GM23338 (cell line): Measurements from ENCODE around the gene CYBA. TPM values are rescaled to one million over a fixed set of nuclear protein-coding genes. Genes with fewer than 3 reads are reported as not detected.

Experiments
- ATAC-seq: fragments of 200-7000 bp; cut with Tn5 transposase; 3 replicates; pipeline ENCODE4 v1.9.1; 2020
- DNase-seq: peaks from one replicate; pipeline ENCODE4 v3.0.0-alpha.2; 2015; ENCODE audit warnings: low spot score
- H2AFZ ChIP-seq: fragments of 200-600 bp; sonication (generic); 2 replicates; pipeline ENCODE4 v1.8.0; 2016; ENCODE audit warnings: antibody characterized with exemption, mild to moderate bottlenecking, moderate library complexity
- H3F3A ChIP-seq: fragments of 200-600 bp; sonication (generic); replicated peaks from 2 replicates; pipeline ENCODE4 v1.8.0; 2017; ENCODE audit warnings: antibody characterized with exemption, mixed run types, low read depth
- H3K27ac ChIP-seq: fragments of 200-600 bp; sonication (generic); 2 replicates; pipeline ENCODE4 v1.6.1; 2016; ENCODE audit warnings: low read depth
- H3K27me3 ChIP-seq: fragments of 200-600 bp; sonication (generic); 2 replicates; pipeline ENCODE4 v1.8.0; 2016; ENCODE audit warnings: mild to moderate bottlenecking, mixed run types, moderate library complexity; ENCODE audit not compliant: insufficient read depth
- H3K36me3 ChIP-seq: fragments of 200-600 bp; sonication (generic); 2 replicates; pipeline ENCODE4 v1.8.0; 2016; ENCODE audit warnings: mild to moderate bottlenecking; ENCODE audit not compliant: insufficient read depth
- H3K4me1 ChIP-seq: fragments of 200-600 bp; sonication (generic); 2 replicates; pipeline ENCODE4 v1.8.0; 2016; ENCODE audit warnings: mild to moderate bottlenecking, moderate library complexity; ENCODE audit not compliant: insufficient read depth
- H3K4me2 ChIP-seq: fragments of 200-600 bp; sonication (generic); 2 replicates; pipeline ENCODE4 v1.7.1; 2017; ENCODE audit warnings: mixed run types
- H3K4me3 ChIP-seq: fragments of 200-600 bp; sonication (generic); 2 replicates; pipeline ENCODE4 v1.6.1; 2016; ENCODE audit warnings: mixed run types
- H3K79me2 ChIP-seq: fragments of 200-600 bp; sonication (generic); replicated peaks from 2 replicates; pipeline ENCODE4 v1.8.0; 2017; ENCODE audit warnings: mild to moderate bottlenecking; ENCODE audit not compliant: insufficient read depth
- H3K9me2 ChIP-seq: fragments of 200-600 bp; sonication (generic); 2 replicates; pipeline ENCODE4 v1.8.0; 2017; ENCODE audit not compliant: insufficient read depth
- H4K20me1 ChIP-seq: fragments of 200-600 bp; sonication (generic); replicated peaks from 2 replicates; pipeline ENCODE4 v1.8.0; 2017; ENCODE audit warnings: mild to moderate bottlenecking; ENCODE audit not compliant: insufficient read depth
- H3K27ac Mint-ChIP-seq: 2 replicates; pipeline ENCODE4 v1.8.0; 2020; ENCODE audit warnings: inconsistent platforms, mild to moderate bottlenecking, moderate library complexity, mixed read lengths
- H3K27me3 Mint-ChIP-seq: 3 replicates; pipeline ENCODE4 v1.8.0; 2022; ENCODE audit warnings: low read depth, mild to moderate bottlenecking, moderate library complexity, mixed read lengths, inconsistent platforms; ENCODE audit not compliant: insufficient read depth, poor library complexity
- H3K36me3 Mint-ChIP-seq: 3 replicates; pipeline ENCODE4 v1.8.0; 2021; ENCODE audit warnings: low read depth, mild to moderate bottlenecking, inconsistent platforms, moderate library complexity, mixed read lengths
- H3K4me1 Mint-ChIP-seq: 3 replicates; pipeline ENCODE4 v1.8.0; 2020; ENCODE audit warnings: mild to moderate bottlenecking, inconsistent platforms, mixed read lengths
- H3K4me3 Mint-ChIP-seq: 3 replicates; pipeline ENCODE4 v1.8.0; 2021; ENCODE audit warnings: moderate library complexity, mild to moderate bottlenecking, inconsistent platforms, mixed read lengths
- H3K9me3 Mint-ChIP-seq: 3 replicates; pipeline ENCODE4 v1.8.0; 2020; ENCODE audit warnings: moderate library complexity, mild to moderate bottlenecking, inconsistent platforms, mixed read lengths
- EZH2 ChIP-seq: fragments of 200-600 bp; sonication (generic); IDR thresholded peaks from one replicate; pipeline ENCODE4 v1.8.0; 2017; ENCODE audit warnings: antibody characterized with exemption, mild to moderate bottlenecking, low read depth; ENCODE audit not compliant: unreplicated experiment
- EZH2phosphoT487 ChIP-seq: fragments of 200-600 bp; sonication (generic); IDR thresholded peaks from one replicate; pipeline ENCODE4 v1.8.1; 2018; ENCODE audit warnings: antibody characterized with exemption; ENCODE audit not compliant: unreplicated experiment
- JUNB ChIP-seq: IDR thresholded peaks from one replicate; pipeline ENCODE4 v1.6.1; 2016; ENCODE audit warnings: antibody characterized with exemption; ENCODE audit not compliant: unreplicated experiment
- REST ChIP-seq: IDR thresholded peaks from one replicate; pipeline ENCODE4 v1.6.1; 2018; ENCODE audit warnings: antibody characterized with exemption; ENCODE audit not compliant: unreplicated experiment
- STAT1 ChIP-seq: IDR thresholded peaks from one replicate; pipeline ENCODE4 v1.6.1; 2016; ENCODE audit warnings: antibody characterized with exemption; ENCODE audit not compliant: unreplicated experiment
- polyA plus RNA-seq: library from polyadenylated mRNA; unstranded; fragments of >200 nt; fragmentation: Nextera tagmentation; extraction: Ambion mirVana; gene quantifications from 2 replicates; pipeline ENCODE4 v1.2.1, GENCODE V29; 2016
- total RNA-seq: library from RNA; depleted of rRNA; stranded (reverse); fragments of >200 nt; shearing (Covaris generic); gene quantifications from 2 replicates; pipeline ENCODE4 v1.2.3, GENCODE V29; 2014
- TF ChIP-seq, protein P1 (sequence below): fragments of 250-450 bp; sonication (Bioruptor Pico); IDR thresholded peaks from 2 replicates; pipeline ENCODE4 v1.5.0; 2020; ENCODE audit warnings: mild to moderate bottlenecking, moderate library complexity

Gene CYBA
- total and polyA plus RNA-seq, 2 experiments from 2014 or later: 275 to 281 TPM

- no peak overlapping the region for H3K27ac Mint-ChIP-seq
- Histone ChIP-seq H3K4me2 (no peak overlapping the region), H4K20me1 (peaks cover 12% of the 10 kb centered on the region; the same call in 1 of the 2 replicates), H3K4me1 (peaks cover 11% of the 10 kb centered on the region; the same call in 1 of the 2 replicates), H2AFZ (no peak overlapping the region), H3K36me3 (peaks cover 7% of the 10 kb centered on the region), H3K27ac (no peak overlapping the region), H3K9me2 (no peaks in the 10 kb centered on the region), H3K4me3 (no peak overlapping the region), H3K27me3 (no peaks in the 10 kb centered on the region), H3K79me2 (peaks cover 22% of the 10 kb centered on the region), H3F3A (0 out of 2 replicates have a peak, but pooled peaks cover 4% of the 10 kb centered on the region)
- TF ChIP-seq STAT1 (no peak), JUNB (no peak), REST (no peak)
- peaks cover 4% of the 10 kb centered on the region for H3K27me3 Mint-ChIP-seq
- ATAC-seq (no peak), DNase-seq (no peak)
- peaks cover 8% of the 10 kb centered on the region; the same call in 2 of the 3 replicates for H3K4me1 Mint-ChIP-seq
- no peaks in the 10 kb centered on the region for H3K9me3 Mint-ChIP-seq
- H3K4me3 Mint-ChIP-seq: no peak overlapping the region
- peaks cover 19% of the 10 kb centered on the region for H3K36me3 Mint-ChIP-seq
Observed at GRCh38 chr16:88653596-88654362, 2.9 kb upstream of the CYBA start.

DNA sequence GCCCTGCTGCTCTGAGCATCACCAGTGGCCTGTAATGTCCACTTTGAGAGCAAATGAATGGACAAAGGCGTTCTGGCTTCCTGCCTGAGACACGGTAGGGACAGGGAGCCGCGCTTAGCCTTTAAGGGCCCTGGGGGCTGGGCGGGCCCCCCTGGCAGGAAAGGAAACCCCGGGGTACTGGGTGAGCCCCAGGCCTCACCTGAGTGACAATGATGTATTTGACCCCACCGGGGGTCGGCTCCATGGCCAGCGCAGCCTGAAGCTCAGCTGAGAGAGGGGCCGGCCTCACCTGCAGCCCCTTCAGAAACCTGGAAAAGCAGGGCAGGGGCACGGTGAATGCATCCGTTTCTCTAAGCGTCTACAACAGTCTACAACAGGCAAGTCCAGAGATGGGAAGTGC is 2.2 kb upstream of the CYBA start:
- no peak overlapping the region for H3K4me3 ChIP-seq
- no peaks in the 10 kb centered on the region for H3K9me2 ChIP-seq
- peaks cover 8% of the 10 kb centered on the region; the same call in 2 of the 3 replicates for H3K4me1 Mint-ChIP-seq
- H3K4me3 Mint-ChIP-seq: no peak overlapping the region
- H3F3A ChIP-seq: 0 out of 2 replicates have a peak, but pooled peaks cover 4% of the 10 kb centered on the region
- ATAC-seq (no peak), DNase-seq (no peak)
- no peaks in the 10 kb centered on the region for H3K27me3 ChIP-seq
- H3K9me3 Mint-ChIP-seq: no peaks in the 10 kb centered on the region
- peaks cover 12% of the 10 kb centered on the region; the same call in 1 of the 2 replicates for H4K20me1 ChIP-seq
- no peak overlapping the region for H3K4me2 ChIP-seq
- H3K79me2 ChIP-seq: peaks cover 17% of the 10 kb centered on the region; the same call in 1 of the 2 replicates
- H3K27ac ChIP-seq: no peak overlapping the region
- peaks cover 19% of the 10 kb centered on the region for H3K36me3 Mint-ChIP-seq
- H3K4me1 ChIP-seq: peaks cover 11% of the 10 kb centered on the region; the same call in 1 of the 2 replicates
- H2AFZ ChIP-seq: no peak overlapping the region
- peaks cover 6% of the 10 kb centered on the region for H3K36me3 ChIP-seq
- H3K27me3 Mint-ChIP-seq: peaks cover 4% of the 10 kb centered on the region
- no peak overlapping the region for H3K27ac Mint-ChIP-seq
- TF ChIP-seq EZH2phosphoT487: no peak
- no peak for TF ChIP-seq REST
- no peak for TF ChIP-seq EZH2
- TF ChIP-seq, protein P1, sequence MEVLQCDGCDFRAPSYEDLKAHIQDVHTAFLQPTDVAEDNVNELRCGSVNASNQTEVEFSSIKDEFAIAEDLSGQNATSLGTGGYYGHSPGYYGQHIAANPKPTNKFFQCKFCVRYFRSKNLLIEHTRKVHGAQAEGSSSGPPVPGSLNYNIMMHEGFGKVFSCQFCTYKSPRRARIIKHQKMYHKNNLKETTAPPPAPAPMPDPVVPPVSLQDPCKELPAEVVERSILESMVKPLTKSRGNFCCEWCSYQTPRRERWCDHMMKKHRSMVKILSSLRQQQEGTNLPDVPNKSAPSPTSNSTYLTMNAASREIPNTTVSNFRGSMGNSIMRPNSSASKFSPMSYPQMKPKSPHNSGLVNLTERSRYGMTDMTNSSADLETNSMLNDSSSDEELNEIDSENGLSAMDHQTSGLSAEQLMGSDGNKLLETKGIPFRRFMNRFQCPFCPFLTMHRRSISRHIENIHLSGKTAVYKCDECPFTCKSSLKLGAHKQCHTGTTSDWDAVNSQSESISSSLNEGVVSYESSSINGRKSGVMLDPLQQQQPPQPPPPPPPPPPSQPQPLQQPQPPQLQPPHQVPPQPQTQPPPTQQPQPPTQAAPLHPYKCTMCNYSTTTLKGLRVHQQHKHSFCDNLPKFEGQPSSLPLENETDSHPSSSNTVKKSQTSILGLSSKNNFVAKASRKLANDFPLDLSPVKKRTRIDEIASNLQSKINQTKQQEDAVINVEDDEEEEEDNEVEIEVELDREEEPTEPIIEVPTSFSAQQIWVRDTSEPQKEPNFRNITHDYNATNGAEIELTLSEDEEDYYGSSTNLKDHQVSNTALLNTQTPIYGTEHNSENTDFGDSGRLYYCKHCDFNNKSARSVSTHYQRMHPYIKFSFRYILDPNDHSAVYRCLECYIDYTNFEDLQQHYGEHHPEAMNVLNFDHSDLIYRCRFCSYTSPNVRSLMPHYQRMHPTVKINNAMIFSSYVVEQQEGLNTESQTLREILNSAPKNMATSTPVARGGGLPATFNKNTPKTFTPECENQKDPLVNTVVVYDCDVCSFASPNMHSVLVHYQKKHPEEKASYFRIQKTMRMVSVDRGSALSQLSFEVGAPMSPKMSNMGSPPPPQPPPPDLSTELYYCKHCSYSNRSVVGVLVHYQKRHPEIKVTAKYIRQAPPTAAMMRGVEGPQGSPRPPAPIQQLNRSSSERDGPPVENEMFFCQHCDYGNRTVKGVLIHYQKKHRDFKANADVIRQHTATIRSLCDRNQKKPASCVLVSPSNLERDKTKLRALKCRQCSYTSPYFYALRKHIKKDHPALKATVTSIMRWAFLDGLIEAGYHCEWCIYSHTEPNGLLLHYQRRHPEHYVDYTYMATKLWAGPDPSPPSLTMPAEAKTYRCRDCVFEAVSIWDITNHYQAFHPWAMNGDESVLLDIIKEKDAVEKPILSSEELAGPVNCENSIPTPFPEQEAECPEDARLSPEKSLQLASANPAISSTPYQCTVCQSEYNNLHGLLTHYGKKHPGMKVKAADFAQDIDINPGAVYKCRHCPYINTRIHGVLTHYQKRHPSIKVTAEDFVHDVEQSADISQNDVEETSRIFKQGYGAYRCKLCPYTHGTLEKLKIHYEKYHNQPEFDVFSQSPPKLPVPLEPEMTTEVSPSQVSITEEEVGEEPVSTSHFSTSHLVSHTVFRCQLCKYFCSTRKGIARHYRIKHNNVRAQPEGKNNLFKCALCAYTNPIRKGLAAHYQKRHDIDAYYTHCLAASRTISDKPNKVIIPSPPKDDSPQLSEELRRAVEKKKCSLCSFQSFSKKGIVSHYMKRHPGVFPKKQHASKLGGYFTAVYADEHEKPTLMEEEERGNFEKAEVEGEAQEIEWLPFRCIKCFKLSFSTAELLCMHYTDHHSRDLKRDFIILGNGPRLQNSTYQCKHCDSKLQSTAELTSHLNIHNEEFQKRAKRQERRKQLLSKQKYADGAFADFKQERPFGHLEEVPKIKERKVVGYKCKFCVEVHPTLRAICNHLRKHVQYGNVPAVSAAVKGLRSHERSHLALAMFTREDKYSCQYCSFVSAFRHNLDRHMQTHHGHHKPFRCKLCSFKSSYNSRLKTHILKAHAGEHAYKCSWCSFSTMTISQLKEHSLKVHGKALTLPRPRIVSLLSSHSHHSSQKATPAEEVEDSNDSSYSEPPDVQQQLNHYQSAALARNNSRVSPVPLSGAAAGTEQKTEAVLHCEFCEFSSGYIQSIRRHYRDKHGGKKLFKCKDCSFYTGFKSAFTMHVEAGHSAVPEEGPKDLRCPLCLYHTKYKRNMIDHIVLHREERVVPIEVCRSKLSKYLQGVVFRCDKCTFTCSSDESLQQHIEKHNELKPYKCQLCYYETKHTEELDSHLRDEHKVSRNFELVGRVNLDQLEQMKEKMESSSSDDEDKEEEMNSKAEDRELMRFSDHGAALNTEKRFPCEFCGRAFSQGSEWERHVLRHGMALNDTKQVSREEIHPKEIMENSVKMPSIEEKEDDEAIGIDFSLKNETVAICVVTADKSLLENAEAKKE (CRISPR knock-in tag): no peak
- TF ChIP-seq JUNB: no peak
